ENCODE data around the gene IQCM. TPM values are rescaled to one million over a fixed set of nuclear protein-coding genes. Genes with fewer than 3 reads are reported as not detected.

The IQCM gene
- total and polyA plus RNA-seq, 2 donors (not counting 3 experiments of a cell fraction or from before 2014, with no cell fraction given) = not detected

- no peak overlapping the region for H3K4me2 ChIP-seq (ENCODE audit: insufficient read depth, low read length)
- no peak for TF ChIP-seq JUN (IDR thresholded peaks at IDR 0.05; ENCODE audit: borderline replicate concordance, insufficient read depth, insufficient read length, low read depth)
- TF ChIP-seq GATA2 (IDR thresholded peaks at IDR 0.05; ENCODE audit: insufficient read depth, insufficient read length, low read depth, low read length) = no peak
- TF ChIP-seq POLR2AphosphoS5 (IDR thresholded peaks at IDR 0.05; ENCODE audit: insufficient read depth, low read depth, low read length) = no peak
- TF ChIP-seq, protein P1, sequence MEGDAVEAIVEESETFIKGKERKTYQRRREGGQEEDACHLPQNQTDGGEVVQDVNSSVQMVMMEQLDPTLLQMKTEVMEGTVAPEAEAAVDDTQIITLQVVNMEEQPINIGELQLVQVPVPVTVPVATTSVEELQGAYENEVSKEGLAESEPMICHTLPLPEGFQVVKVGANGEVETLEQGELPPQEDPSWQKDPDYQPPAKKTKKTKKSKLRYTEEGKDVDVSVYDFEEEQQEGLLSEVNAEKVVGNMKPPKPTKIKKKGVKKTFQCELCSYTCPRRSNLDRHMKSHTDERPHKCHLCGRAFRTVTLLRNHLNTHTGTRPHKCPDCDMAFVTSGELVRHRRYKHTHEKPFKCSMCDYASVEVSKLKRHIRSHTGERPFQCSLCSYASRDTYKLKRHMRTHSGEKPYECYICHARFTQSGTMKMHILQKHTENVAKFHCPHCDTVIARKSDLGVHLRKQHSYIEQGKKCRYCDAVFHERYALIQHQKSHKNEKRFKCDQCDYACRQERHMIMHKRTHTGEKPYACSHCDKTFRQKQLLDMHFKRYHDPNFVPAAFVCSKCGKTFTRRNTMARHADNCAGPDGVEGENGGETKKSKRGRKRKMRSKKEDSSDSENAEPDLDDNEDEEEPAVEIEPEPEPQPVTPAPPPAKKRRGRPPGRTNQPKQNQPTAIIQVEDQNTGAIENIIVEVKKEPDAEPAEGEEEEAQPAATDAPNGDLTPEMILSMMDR (IDR thresholded peaks at IDR 0.05; ENCODE audit: extremely low read depth in 1 of 2, insufficient read depth in 1 of 2, low read depth in 1 of 2, low read length in 2 of 2) = no peak
- TF ChIP-seq EZH2 (IDR thresholded peaks at IDR 0.05; ENCODE audit: borderline replicate concordance, low read depth, low read length, severe bottlenecking) = no peak
- no peak for TF ChIP-seq POLR2A (IDR thresholded peaks at IDR 0.05; ENCODE audit: low read depth, low read length)
- no peak for TF ChIP-seq MAX (IDR thresholded peaks at IDR 0.05; ENCODE audit: insufficient read depth, insufficient read length)
- no peak for TF ChIP-seq MYC (IDR thresholded peaks at IDR 0.05; ENCODE audit: low read depth, low read length)
- TF ChIP-seq FOS (IDR thresholded peaks at IDR 0.05; ENCODE audit: borderline replicate concordance, insufficient read depth, low read length) = no peak
- no peak overlapping the region for H2AFZ ChIP-seq (ENCODE audit: low read depth, low read length)
- FAIRE-seq (no peak), DNase-seq (ENCODE audit: low read depth, low spot score) (no peak)
- H3K9me1 ChIP-seq (replicated peaks; ENCODE audit: control insufficient read depth, extremely low read depth, insufficient read depth, low read length) = no peaks in the 10 kb centered on the region
- H3K27ac ChIP-seq (ENCODE audit: insufficient read depth, low read depth, low read length) = no peak overlapping the region
- ChIA-PET CTCF (no interaction called here), POLR2A (no interaction called here)
- H4K20me1 ChIP-seq (replicated peaks; ENCODE audit: control insufficient read depth, extremely low read depth, insufficient read depth, low read length) = no peaks in the 10 kb centered on the region
- BruUV-seq (replicated peaks) = no TSS peak
- H3K9ac ChIP-seq (replicated peaks; ENCODE audit: extremely low read depth, insufficient read depth, low read length) = no peak overlapping the region
- H3K9me3 ChIP-seq (replicated peaks; ENCODE audit: control insufficient read depth, insufficient read depth, low read length) = no peaks in the 10 kb centered on the region
- H3K27me3 ChIP-seq (ENCODE audit: control insufficient read depth in 2 of 2, insufficient read depth in 2 of 2, low read length in 2 of 2) = no peaks in the 10 kb centered on the region
- no peaks in the 10 kb centered on the region for H3K4me1 ChIP-seq (ENCODE audit: control insufficient read depth, extremely low read depth, insufficient read depth, low read length)
- no peaks in the 10 kb centered on the region for H3K79me2 ChIP-seq (ENCODE audit: control insufficient read depth, insufficient read depth, low read length)
- dilution Hi-C loops (cut with MboI; ENCODE audit: extremely low pct_ligation_motif_present, low sequenced_read_pairs) (no loop called here), intact Hi-C loops (cut with micrococcal nuclease) (no loop called here)
- no peaks in the 10 kb centered on the region for H3K36me3 ChIP-seq (ENCODE audit: control insufficient read depth in 2 of 2, extremely low read depth in 1 of 2, insufficient read depth in 2 of 2, low read length in 2 of 2)
- H3K4me3 ChIP-seq (replicated peaks in 1 of 3; ENCODE audit: insufficient read depth in 1 of 3, low read depth in 1 of 3, low read length in 3 of 3) = no peak overlapping the region
These were observed 77.5 kb downstream of the IQCM start for GRCh38 chr4:149738156-149738555.
